HEK293 (cell line): Measurements from ENCODE around the gene EXOC1.

Source experiments
- YY1 ChIP-seq: fragments of 450-650 bp; formaldehyde crosslinking; IDR thresholded peaks from 2 replicates; pipeline ENCODE4 v1.5.1; 2018; ENCODE audit warnings: missing biosample characterization, missing genetic modification characterization
- ZNF654 ChIP-seq: fragments of 450-650 bp; formaldehyde crosslinking; IDR thresholded peaks from 2 replicates; pipeline ENCODE4 v1.5.1; 2016; ENCODE audit warnings: low read depth, missing biosample characterization, missing genetic modification characterization
- TF ChIP-seq, protein P1 (sequence below): fragments of 450-650 bp; formaldehyde crosslinking; IDR thresholded peaks from 2 replicates; pipeline ENCODE4 v1.5.1; 2016; ENCODE audit warnings: missing biosample characterization, missing genetic modification characterization
- TF ChIP-seq, protein P2 (sequence below): fragments of 450-650 bp; formaldehyde crosslinking; IDR thresholded peaks from 2 replicates; pipeline ENCODE4 v1.5.1; 2016; ENCODE audit warnings: missing biosample characterization, missing genetic modification characterization

DNA sequence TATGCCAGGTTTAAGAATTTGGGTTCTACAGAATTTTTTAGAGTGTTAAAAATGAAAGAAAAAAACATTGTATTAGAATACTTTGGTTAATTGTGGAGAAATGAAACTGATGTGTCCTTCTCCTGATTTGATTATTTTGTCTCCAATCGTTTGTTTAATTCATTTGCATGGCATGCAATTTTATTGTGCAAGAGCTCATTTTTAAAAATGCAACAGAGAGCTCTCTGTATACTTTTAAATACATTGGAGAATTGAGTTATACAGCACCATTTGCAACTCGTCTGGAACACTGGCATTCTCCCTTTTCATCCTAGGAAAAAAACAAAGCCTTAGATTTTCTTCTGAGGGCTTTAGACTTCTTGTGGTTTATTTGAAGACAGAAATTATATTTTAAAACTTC is 33.2 kb upstream of the EXOC1 start:
- TF ChIP-seq, protein P1, sequence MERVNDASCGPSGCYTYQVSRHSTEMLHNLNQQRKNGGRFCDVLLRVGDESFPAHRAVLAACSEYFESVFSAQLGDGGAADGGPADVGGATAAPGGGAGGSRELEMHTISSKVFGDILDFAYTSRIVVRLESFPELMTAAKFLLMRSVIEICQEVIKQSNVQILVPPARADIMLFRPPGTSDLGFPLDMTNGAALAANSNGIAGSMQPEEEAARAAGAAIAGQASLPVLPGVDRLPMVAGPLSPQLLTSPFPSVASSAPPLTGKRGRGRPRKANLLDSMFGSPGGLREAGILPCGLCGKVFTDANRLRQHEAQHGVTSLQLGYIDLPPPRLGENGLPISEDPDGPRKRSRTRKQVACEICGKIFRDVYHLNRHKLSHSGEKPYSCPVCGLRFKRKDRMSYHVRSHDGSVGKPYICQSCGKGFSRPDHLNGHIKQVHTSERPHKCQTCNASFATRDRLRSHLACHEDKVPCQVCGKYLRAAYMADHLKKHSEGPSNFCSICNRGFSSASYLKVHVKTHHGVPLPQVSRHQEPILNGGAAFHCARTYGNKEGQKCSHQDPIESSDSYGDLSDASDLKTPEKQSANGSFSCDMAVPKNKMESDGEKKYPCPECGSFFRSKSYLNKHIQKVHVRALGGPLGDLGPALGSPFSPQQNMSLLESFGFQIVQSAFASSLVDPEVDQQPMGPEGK = no peak
- TF ChIP-seq YY1 (tag by site-specific recombination) (no peak), ZNF654 (tag by site-specific recombination) (no peak)
- TF ChIP-seq, protein P2, sequence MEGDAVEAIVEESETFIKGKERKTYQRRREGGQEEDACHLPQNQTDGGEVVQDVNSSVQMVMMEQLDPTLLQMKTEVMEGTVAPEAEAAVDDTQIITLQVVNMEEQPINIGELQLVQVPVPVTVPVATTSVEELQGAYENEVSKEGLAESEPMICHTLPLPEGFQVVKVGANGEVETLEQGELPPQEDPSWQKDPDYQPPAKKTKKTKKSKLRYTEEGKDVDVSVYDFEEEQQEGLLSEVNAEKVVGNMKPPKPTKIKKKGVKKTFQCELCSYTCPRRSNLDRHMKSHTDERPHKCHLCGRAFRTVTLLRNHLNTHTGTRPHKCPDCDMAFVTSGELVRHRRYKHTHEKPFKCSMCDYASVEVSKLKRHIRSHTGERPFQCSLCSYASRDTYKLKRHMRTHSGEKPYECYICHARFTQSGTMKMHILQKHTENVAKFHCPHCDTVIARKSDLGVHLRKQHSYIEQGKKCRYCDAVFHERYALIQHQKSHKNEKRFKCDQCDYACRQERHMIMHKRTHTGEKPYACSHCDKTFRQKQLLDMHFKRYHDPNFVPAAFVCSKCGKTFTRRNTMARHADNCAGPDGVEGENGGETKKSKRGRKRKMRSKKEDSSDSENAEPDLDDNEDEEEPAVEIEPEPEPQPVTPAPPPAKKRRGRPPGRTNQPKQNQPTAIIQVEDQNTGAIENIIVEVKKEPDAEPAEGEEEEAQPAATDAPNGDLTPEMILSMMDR = no peak
